HCT116 (cell line): ENCODE measurements around the gene MT4. TPM values are rescaled to one million over a fixed set of nuclear protein-coding genes. Genes with fewer than 3 reads are reported as not detected.

Source experiments
- ATAC-seq: fragments of 200-7000 bp; cut with Tn5 transposase; 2 replicates; pipeline ENCODE4 v1.9.1; 2020; ENCODE audit warnings: mild to moderate bottlenecking, moderate library complexity
- BruUV-seq: library from RNA; stranded (reverse); fragments of 400-500 nt; replicated peaks from 2 replicates; lab custom pipeline; 2021; lab: Mats Ljungman, UMichigan
- CTCF ChIA-PET: fragments of 300-600 bp; sonication (Branson Sonifier 250); formaldehyde crosslinking; loops from one replicate; lab custom pipeline; 2021; ENCODE audit warnings: antibody characterized with exemption; lab: Charles Lee
- POLR2A ChIA-PET: fragments of 300-600, 350-600 bp; sonication (Branson Sonifier 250); formaldehyde crosslinking; loops from one replicate; lab custom pipeline; 2021; ENCODE audit warnings: antibody characterized with exemption; lab: Charles Lee
- RAD21 ChIA-PET, 2 experiments: fragments of 300-600 bp; sonication (Branson Sonifier 250); formaldehyde crosslinking; loops; one replicate each; lab custom pipeline; 2023; ENCODE audit warnings: low total read pairs in 2 of 2; ENCODE audit not compliant: uncharacterized antibody in 2 of 2, unreplicated experiment in 2 of 2, low non-redundant PET in 1 of 2; lab: Charles Lee
- DNase-seq: peaks from one replicate; pipeline ENCODE4 v3.0.0-alpha.2; 2010; ENCODE audit warnings: low read depth, low spot score
- H2AFZ ChIP-seq: fragments of 200-600 bp; shearing (Covaris generic), sonication (generic); 2 replicates; pipeline ENCODE4 v1.6.1; 2017; ENCODE audit warnings: low read depth, mixed run types, mixed read lengths, antibody characterized with exemption, low read length; ENCODE audit not compliant: poor library complexity, severe bottlenecking
- H3K27ac ChIP-seq: 2 replicates; pipeline ENCODE4 v1.5.1; 2012; ENCODE audit warnings: low read depth, low read length
- H3K27me3 ChIP-seq: fragments of 200-600 bp; sonication (generic); 2 replicates; pipeline ENCODE4 v1.6.1; 2016; ENCODE audit warnings: mixed run types, low read length, mixed read lengths; ENCODE audit not compliant: insufficient read depth
- H3K36me3 ChIP-seq, 2 experiments: fragments of 200-500 bp in 1 of 2; fragments of 200-600 bp in 1 of 2; sonication (Bioruptor generic) in 1 of 2; sonication (generic) in 1 of 2; 2 replicates each; pipeline versions ENCODE4 v1.5.1 to v1.6.1; 2014 to 2016; ENCODE audit warnings: low read length in 2 of 2, inconsistent platforms in 1 of 2, mixed read lengths in 1 of 2, mixed run types in 1 of 2; ENCODE audit not compliant: insufficient read depth in 2 of 2, control insufficient read depth in 1 of 2
- H3K4me1 ChIP-seq, 2 experiments: fragments of 200-600 bp in 1 of 2; sonication (generic) in 1 of 2; 2 replicates each; pipeline versions ENCODE4 v1.5.1 to v1.6.1; 2012 to 2017; ENCODE audit warnings: low read length in 2 of 2, inconsistent platforms in 1 of 2, mild to moderate bottlenecking in 1 of 2, mixed read lengths in 1 of 2, mixed run types in 1 of 2, moderate library complexity in 1 of 2; ENCODE audit not compliant: insufficient read depth in 2 of 2, control insufficient read depth in 1 of 2
- H3K4me2 ChIP-seq: fragments of 200-600 bp; sonication (generic); 2 replicates; pipeline ENCODE4 v1.6.1; 2017; ENCODE audit warnings: mixed run types, low read length, mixed read lengths
- H3K4me3 ChIP-seq, 2 experiments: fragments of 200-600 bp in 1 of 2; sonication (generic) in 1 of 2; replicated peaks in 1 of 2; 2 replicates each; pipeline ENCODE4 v1.5.1; 2011 to 2016; ENCODE audit warnings: low read length in 2 of 2, control low read depth in 1 of 2, low read depth in 1 of 2, mild to moderate bottlenecking in 1 of 2, mixed read lengths in 1 of 2, mixed run types in 1 of 2
- H3K79me2 ChIP-seq: fragments of 200-600 bp; sonication (generic); 2 replicates; pipeline ENCODE4 v1.6.1; 2017; ENCODE audit warnings: mild to moderate bottlenecking, mixed run types, low read length, moderate library complexity, mixed read lengths; ENCODE audit not compliant: insufficient read depth
- H3K9ac ChIP-seq: fragments of 200-600 bp; sonication (generic); 2 replicates; pipeline ENCODE4 v1.6.1; 2016; ENCODE audit warnings: low read length, mixed read lengths
- H3K9me2 ChIP-seq: fragments of 200-600 bp; sonication (generic), shearing (Covaris generic); 2 replicates; pipeline ENCODE4 v1.6.1; 2017; ENCODE audit warnings: mixed run types, mild to moderate bottlenecking, moderate library complexity; ENCODE audit not compliant: insufficient read depth
- H3K9me3 ChIP-seq, 2 experiments: fragments of 200-500 bp in 1 of 2; fragments of 200-600 bp in 1 of 2; sonication (Bioruptor generic) in 1 of 2; sonication (generic) in 1 of 2; 2 replicates each; pipeline ENCODE4 v1.6.1; 2014 to 2017; ENCODE audit warnings: low read length in 2 of 2, mixed read lengths in 2 of 2, inconsistent platforms in 1 of 2, low read depth in 1 of 2, mild to moderate bottlenecking in 1 of 2, mixed run types in 1 of 2, moderate library complexity in 1 of 2; ENCODE audit not compliant: control insufficient read depth in 1 of 2, insufficient read depth in 1 of 2
- H4K20me1 ChIP-seq: fragments of 200-600 bp; sonication (generic), shearing (Covaris generic); 2 replicates; pipeline ENCODE4 v1.6.1; 2017; ENCODE audit warnings: mixed run types, mild to moderate bottlenecking, moderate library complexity; ENCODE audit not compliant: insufficient read depth
- CEBPB ChIP-seq: IDR thresholded peaks from 2 replicates; pipeline ENCODE4 v1.6.1; 2012; ENCODE audit warnings: low read depth
- ELF1 ChIP-seq: IDR thresholded peaks from 2 replicates; pipeline ENCODE4 v1.6.1; 2012; ENCODE audit warnings: low read depth, borderline replicate concordance
- EZH2phosphoT487 ChIP-seq: fragments of 200-600 bp; IDR thresholded peaks from 2 replicates; pipeline ENCODE4 v1.6.1; 2018; ENCODE audit warnings: antibody characterized with exemption, borderline replicate concordance
- FOSL1 ChIP-seq: IDR thresholded peaks from 2 replicates; pipeline ENCODE4 v1.6.1; 2012; ENCODE audit warnings: low read depth
- JUND ChIP-seq: IDR thresholded peaks from 2 replicates; pipeline ENCODE4 v1.6.1; 2012
- POLR2AphosphoS5 ChIP-seq: IDR thresholded peaks from 2 replicates; pipeline ENCODE4 v1.6.1; 2011; ENCODE audit warnings: mild to moderate bottlenecking, low read depth, low read length, moderate library complexity
- RAD21 ChIP-seq: IDR thresholded peaks from 2 replicates; pipeline ENCODE4 v1.6.1; 2012; ENCODE audit warnings: low read depth, mild to moderate bottlenecking
- SIN3A ChIP-seq: IDR thresholded peaks from 2 replicates; pipeline ENCODE4 v1.6.1; 2012; ENCODE audit warnings: low read depth
- SP1 ChIP-seq: IDR thresholded peaks from 2 replicates; pipeline ENCODE4 v1.6.1; 2012; ENCODE audit warnings: low read depth
- SRF ChIP-seq: IDR thresholded peaks from 2 replicates; pipeline ENCODE4 v1.6.1; 2012; ENCODE audit warnings: low read depth
- TCF7L2 ChIP-seq: IDR thresholded peaks from 2 replicates; pipeline ENCODE4 v1.7.0; 2011; ENCODE audit warnings: borderline replicate concordance, inconsistent platforms; ENCODE audit not compliant: insufficient read depth, insufficient read length; ENCODE audit errors: extremely low read depth
- YY1 ChIP-seq: IDR thresholded peaks from 2 replicates; pipeline ENCODE4 v1.6.1; 2011; ENCODE audit warnings: low read length, low read depth, moderate library complexity, mild to moderate bottlenecking; ENCODE audit not compliant: insufficient replicate concordance; ENCODE audit errors: extremely low read depth
- ZFX ChIP-seq: fragments of 450-650 bp; IDR thresholded peaks from 2 replicates; pipeline ENCODE4 v1.6.1; 2017
- ZNF274 ChIP-seq: fragments of 200-500 bp; sonication (Bioruptor generic); IDR thresholded peaks from 2 replicates; pipeline ENCODE4 v1.6.1; 2014; ENCODE audit warnings: mild to moderate bottlenecking, low read depth, low read length, inconsistent platforms
- intact Hi-C: fragments of 100-400 bp; cut with micrococcal nuclease; formaldehyde crosslinking; loops from 2 replicates; pipeline ENCODE4 v1.10.0; 2022
- total RNA-seq: library from RNA; stranded (reverse); gene quantifications from one replicate; pipeline ENCODE4 v1.2.1, GENCODE V29; 2021; ENCODE audit not compliant: unreplicated experiment
- TF ChIP-seq, protein P1 (sequence below): IDR thresholded peaks from 2 replicates; pipeline ENCODE4 v1.6.1; 2012
- TF ChIP-seq, protein P2 (sequence below): IDR thresholded peaks from 2 replicates; pipeline ENCODE4 v1.6.1; 2012
- TF ChIP-seq, protein P3 (sequence below): IDR thresholded peaks from 2 replicates; pipeline ENCODE4 v1.6.1; 2012; ENCODE audit warnings: low read depth
- TF ChIP-seq, protein P4 (sequence below), 3 experiments: fragments of 200-600 bp in 1 of 3; sonication (generic) in 1 of 3; IDR thresholded peaks in 2 of 3; conservative IDR thresholded peaks in 1 of 3; 2 replicates each; pipeline ENCODE4 v1.5.1; 2012 to 2017; ENCODE audit warnings: low read depth in 2 of 3, low read length in 2 of 3, antibody characterized with exemption in 1 of 3, borderline replicate concordance in 1 of 3, control low read depth in 1 of 3, mild to moderate bottlenecking in 1 of 3, mixed read lengths in 1 of 3, mixed run types in 1 of 3, moderate library complexity in 1 of 3; ENCODE audit not compliant: insufficient read depth in 1 of 3

MT4 gene
- total RNA-seq, 1 experiment from 2014 or later, result not detected

DNA sequence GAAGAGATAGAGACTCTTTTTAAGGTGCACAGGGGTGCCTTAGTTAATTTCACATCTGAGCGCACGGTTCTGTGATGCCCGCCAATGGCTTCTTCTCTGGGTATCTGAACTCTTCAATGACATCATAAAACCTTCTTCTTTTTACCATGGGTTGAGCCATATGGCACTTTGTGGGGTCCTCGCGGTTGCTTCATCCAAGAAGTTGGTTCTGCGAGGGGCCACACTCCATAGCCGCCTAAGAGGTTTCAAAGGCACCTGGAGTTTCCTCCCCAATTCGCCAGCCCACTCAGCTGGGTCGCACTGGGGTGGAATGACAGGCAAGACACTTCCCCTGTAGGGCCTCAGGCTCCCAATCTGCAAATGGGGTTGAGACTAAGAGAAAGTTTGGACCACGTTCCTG, 10.4 kb upstream of the MT4 start (continued):
- TF ChIP-seq YY1, result no peak
- no peak for TF ChIP-seq EZH2phosphoT487
- no peak for TF ChIP-seq ELF1
- TF ChIP-seq SP1, result no peak
- no peak for TF ChIP-seq ZNF274
- TF ChIP-seq JUND, result no peak
- no peak for TF ChIP-seq ZFX
- TF ChIP-seq, protein P1, sequence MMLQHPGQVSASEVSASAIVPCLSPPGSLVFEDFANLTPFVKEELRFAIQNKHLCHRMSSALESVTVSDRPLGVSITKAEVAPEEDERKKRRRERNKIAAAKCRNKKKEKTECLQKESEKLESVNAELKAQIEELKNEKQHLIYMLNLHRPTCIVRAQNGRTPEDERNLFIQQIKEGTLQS, result no peak
- TF ChIP-seq RAD21, result no peak

DNA sequence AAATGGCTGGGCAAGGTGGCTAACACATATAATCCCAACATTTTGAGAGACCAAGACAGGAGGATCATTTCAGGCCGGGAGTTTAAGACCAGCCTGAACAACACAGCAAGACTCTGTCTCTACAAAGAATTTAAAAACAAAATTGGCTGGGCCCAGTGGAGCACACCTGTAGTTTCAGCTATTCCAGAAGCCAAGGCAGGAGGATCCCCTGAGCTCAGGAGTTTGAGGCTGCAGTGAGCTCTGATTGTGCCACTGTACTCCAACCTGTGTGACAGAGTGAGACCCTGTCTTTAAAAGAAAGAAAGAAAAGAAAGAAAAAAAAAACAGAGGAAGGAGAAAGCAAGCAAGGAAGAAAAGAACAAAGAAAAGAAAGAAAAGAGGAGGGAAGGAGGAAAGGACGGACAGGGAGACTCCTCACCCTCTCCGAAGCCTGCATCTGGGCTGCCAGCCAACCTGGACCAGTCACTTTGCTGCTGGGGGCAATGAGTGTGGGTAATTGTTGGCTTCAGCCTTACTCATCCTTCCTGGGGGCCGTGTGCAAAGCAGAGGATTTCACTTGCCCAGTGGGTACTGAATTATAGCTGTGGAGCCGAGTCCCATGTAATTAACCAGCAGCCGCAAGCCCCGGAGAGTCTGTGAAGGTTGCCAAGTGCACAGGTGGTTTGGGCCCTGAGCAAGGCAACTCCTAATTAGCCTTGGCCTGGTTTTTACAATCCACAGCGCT, 6.7 kb upstream of the MT4 start:
- no peak for DNase-seq
- CTCF ChIA-PET, result interaction anchor here (0.6 kb wide), 1 partner anchor 32 kb away, joined by 5 read pairs; no protein-coding TSS in a partner anchor
- TF ChIP-seq SP1, result no peak
- no peak for TF ChIP-seq ZFX
- TF ChIP-seq SIN3A, result no peak
- no peak for TF ChIP-seq SRF
- TF ChIP-seq TCF7L2, result no peak
- no peak for TF ChIP-seq YY1
- TF ChIP-seq, protein P1, result no peak
- TF ChIP-seq FOSL1, result no peak
- no peak for TF ChIP-seq ELF1
- no peak for TF ChIP-seq EZH2phosphoT487
- no peak for TF ChIP-seq POLR2AphosphoS5
- TF ChIP-seq, protein P2, sequence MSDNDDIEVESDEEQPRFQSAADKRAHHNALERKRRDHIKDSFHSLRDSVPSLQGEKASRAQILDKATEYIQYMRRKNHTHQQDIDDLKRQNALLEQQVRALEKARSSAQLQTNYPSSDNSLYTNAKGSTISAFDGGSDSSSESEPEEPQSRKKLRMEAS, result no peak
- no peak for TF ChIP-seq RAD21
- TF ChIP-seq CEBPB, result no peak
- TF ChIP-seq ZNF274, result no peak
- TF ChIP-seq, protein P3, sequence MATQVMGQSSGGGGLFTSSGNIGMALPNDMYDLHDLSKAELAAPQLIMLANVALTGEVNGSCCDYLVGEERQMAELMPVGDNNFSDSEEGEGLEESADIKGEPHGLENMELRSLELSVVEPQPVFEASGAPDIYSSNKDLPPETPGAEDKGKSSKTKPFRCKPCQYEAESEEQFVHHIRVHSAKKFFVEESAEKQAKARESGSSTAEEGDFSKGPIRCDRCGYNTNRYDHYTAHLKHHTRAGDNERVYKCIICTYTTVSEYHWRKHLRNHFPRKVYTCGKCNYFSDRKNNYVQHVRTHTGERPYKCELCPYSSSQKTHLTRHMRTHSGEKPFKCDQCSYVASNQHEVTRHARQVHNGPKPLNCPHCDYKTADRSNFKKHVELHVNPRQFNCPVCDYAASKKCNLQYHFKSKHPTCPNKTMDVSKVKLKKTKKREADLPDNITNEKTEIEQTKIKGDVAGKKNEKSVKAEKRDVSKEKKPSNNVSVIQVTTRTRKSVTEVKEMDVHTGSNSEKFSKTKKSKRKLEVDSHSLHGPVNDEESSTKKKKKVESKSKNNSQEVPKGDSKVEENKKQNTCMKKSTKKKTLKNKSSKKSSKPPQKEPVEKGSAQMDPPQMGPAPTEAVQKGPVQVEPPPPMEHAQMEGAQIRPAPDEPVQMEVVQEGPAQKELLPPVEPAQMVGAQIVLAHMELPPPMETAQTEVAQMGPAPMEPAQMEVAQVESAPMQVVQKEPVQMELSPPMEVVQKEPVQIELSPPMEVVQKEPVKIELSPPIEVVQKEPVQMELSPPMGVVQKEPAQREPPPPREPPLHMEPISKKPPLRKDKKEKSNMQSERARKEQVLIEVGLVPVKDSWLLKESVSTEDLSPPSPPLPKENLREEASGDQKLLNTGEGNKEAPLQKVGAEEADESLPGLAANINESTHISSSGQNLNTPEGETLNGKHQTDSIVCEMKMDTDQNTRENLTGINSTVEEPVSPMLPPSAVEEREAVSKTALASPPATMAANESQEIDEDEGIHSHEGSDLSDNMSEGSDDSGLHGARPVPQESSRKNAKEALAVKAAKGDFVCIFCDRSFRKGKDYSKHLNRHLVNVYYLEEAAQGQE, result no peak
- TF ChIP-seq, protein P4, sequence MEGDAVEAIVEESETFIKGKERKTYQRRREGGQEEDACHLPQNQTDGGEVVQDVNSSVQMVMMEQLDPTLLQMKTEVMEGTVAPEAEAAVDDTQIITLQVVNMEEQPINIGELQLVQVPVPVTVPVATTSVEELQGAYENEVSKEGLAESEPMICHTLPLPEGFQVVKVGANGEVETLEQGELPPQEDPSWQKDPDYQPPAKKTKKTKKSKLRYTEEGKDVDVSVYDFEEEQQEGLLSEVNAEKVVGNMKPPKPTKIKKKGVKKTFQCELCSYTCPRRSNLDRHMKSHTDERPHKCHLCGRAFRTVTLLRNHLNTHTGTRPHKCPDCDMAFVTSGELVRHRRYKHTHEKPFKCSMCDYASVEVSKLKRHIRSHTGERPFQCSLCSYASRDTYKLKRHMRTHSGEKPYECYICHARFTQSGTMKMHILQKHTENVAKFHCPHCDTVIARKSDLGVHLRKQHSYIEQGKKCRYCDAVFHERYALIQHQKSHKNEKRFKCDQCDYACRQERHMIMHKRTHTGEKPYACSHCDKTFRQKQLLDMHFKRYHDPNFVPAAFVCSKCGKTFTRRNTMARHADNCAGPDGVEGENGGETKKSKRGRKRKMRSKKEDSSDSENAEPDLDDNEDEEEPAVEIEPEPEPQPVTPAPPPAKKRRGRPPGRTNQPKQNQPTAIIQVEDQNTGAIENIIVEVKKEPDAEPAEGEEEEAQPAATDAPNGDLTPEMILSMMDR (IDR thresholded peaks at IDR 0.05 in 2 of 3, conservative IDR thresholded peaks at IDR 0.05 in 1 of 3; ENCODE audit: borderline replicate concordance in 1 of 3, insufficient read depth in 1 of 3, low read depth in 2 of 3, low read length in 2 of 3), result no peak

More for the DNA sequence above, 6.7 kb upstream of the MT4 start:
- Histone ChIP-seq H3K4me1 (no peaks in the 10 kb centered on the region), H3K9me3 (no peaks in the 10 kb centered on the region), H4K20me1 (no peaks in the 10 kb centered on the region), H3K36me3 (no peaks in the 10 kb centered on the region), H3K9ac (no peak overlapping the region), H3K27ac (no peak overlapping the region), H2AFZ (no peak overlapping the region), H3K79me2 (no peaks in the 10 kb centered on the region), H3K9me2 (no peaks in the 10 kb centered on the region), H3K4me2 (no peak overlapping the region), H3K27me3 (peaks cover 18% of the 10 kb centered on the region), H3K4me3 (no peak overlapping the region)
- BruUV-seq, result no TSS peak
- RAD21 ChIA-PET, result interaction anchor here in 1 of 2 experiments (0.7 kb wide), 1 partner anchor 44 kb away, joined by 3 read pairs; no protein-coding TSS in a partner anchor
- POLR2A ChIA-PET, result no interaction called here
- ATAC-seq, result no peak
- intact Hi-C loops, result no loop called here
